Measurements from ENCODE around the gene CD3D. TPM values are rescaled to one million over a fixed set of nuclear protein-coding genes. Genes with fewer than 3 reads are reported as not detected.

The CD3D gene
- total and polyA plus RNA-seq, 7 donors = 0.12 to 0.81 (median 0.32) TPM; not detected in 1

- Histone ChIP-seq H3K4me1 (no peaks in the 10 kb centered on the region), H3K27ac (no peak overlapping the region), H3K4me3 (no peak overlapping the region), H3K9me3 (no peaks in the 10 kb centered on the region), H3K27me3 (ENCODE audit: insufficient read depth in 3 of 3, low read length in 2 of 3) (no peaks in the 10 kb centered on the region), H3K36me3 (ENCODE audit: insufficient read depth in 1 of 2, low read depth in 1 of 2) (no peaks in the 10 kb centered on the region)
- TF ChIP-seq CTCF (IDR thresholded peaks at IDR 0.05) = no peak
- WGBS, 3 donors = 63 to 76% (median 75%) methylated on average over 5 of the region's 5 CpGs
- intact Hi-C loops (cut with DNase I) = no loop called here
- ATAC-seq (no peak), DNase-seq (no peak)
These were observed 3.1 kb downstream of the CD3D start for GRCh38 chr11:118339281-118339961.

GRCh38 chr11:118338637-118339061 lies 3.9 kb downstream of the CD3D start:
- Histone ChIP-seq H3K9me3 (no peaks in the 10 kb centered on the region), H3K27ac (no peak overlapping the region), H3K27me3 (ENCODE audit: insufficient read depth in 3 of 3, low read length in 2 of 3) (no peaks in the 10 kb centered on the region), H3K4me1 (no peaks in the 10 kb centered on the region), H3K4me3 (no peak overlapping the region), H3K36me3 (ENCODE audit: insufficient read depth in 1 of 2, low read depth in 1 of 2) (no peaks in the 10 kb centered on the region)
- no peak for DNase-seq
- 63 to 67% (median 65%) methylated on average over 7 of the region's 7 CpGs for WGBS, 3 donors
- no peak for TF ChIP-seq CTCF (IDR thresholded peaks at IDR 0.05)
- no peak for ATAC-seq
- intact Hi-C loops (cut with DNase I) = no loop called here

GRCh38 chr11:118334745-118335144 lies 7.8 kb downstream of the CD3D start:
- H3K27ac ChIP-seq = no peak overlapping the region
- ATAC-seq = no peak

GRCh38 chr11:118328745-118329144 lies 13.8 kb downstream of the CD3D start:
- Histone ChIP-seq H3K36me3 (ENCODE audit: insufficient read depth in 1 of 2, low read depth in 1 of 2) (no peaks in the 10 kb centered on the region), H3K4me1 (no peaks in the 10 kb centered on the region), H3K4me3 (no peak overlapping the region), H3K27ac (no peak overlapping the region), H3K27me3 (ENCODE audit: insufficient read depth in 3 of 3, low read length in 2 of 3) (no peaks in the 10 kb centered on the region), H3K9me3 (no peaks in the 10 kb centered on the region)
- TF ChIP-seq CTCF (IDR thresholded peaks at IDR 0.05) = no peak
- DNase-seq (no peak), ATAC-seq (no peak)
- intact Hi-C loops (cut with DNase I) = no loop called here

More at GRCh38 chr11:118334745-118335144, 7.8 kb downstream of the CD3D start:
- Histone ChIP-seq H3K9me3 (no peaks in the 10 kb centered on the region), H3K4me3 (no peak overlapping the region), H3K27me3 (ENCODE audit: insufficient read depth in 3 of 3, low read length in 2 of 3) (no peaks in the 10 kb centered on the region), H3K36me3 (ENCODE audit: insufficient read depth in 1 of 2, low read depth in 1 of 2) (no peaks in the 10 kb centered on the region), H3K4me1 (no peaks in the 10 kb centered on the region)
- intact Hi-C loops (cut with DNase I) = no loop called here
- DNase-seq = no peak
- no peak for TF ChIP-seq CTCF (IDR thresholded peaks at IDR 0.05)
- 76 to 86% (median 82%) methylated on average over 1 of the region's 1 CpG for WGBS, 3 donors

GRCh38 chr11:118325283-118325682 lies 17.2 kb downstream of the CD3D start:
- intact Hi-C loops (cut with DNase I) = no loop called here
- TF ChIP-seq CTCF (IDR thresholded peaks at IDR 0.05) = no peak
- DNase-seq (no peak), ATAC-seq (no peak)
- H3K9me3 ChIP-seq = no peaks in the 10 kb centered on the region
- H3K4me1 ChIP-seq = no peaks in the 10 kb centered on the region
- H3K27me3 ChIP-seq (ENCODE audit: insufficient read depth in 3 of 3, low read length in 2 of 3) = no peaks in the 10 kb centered on the region
- no peak overlapping the region for H3K27ac ChIP-seq
- H3K4me3 ChIP-seq = no peak overlapping the region
- no peaks in the 10 kb centered on the region for H3K36me3 ChIP-seq (ENCODE audit: insufficient read depth in 1 of 2, low read depth in 1 of 2)

Data from psoas muscle (tissue), 8 donors.